GM18870 (cell line): Measurements from ENCODE around the gene PDE4D.

Source experiments
- ATAC-seq: cut with Tn5 transposase; IDR thresholded peaks from one replicate; pipeline ENCODE4 v1.9.1; 2021; ENCODE audit warnings: moderate library complexity; ENCODE audit not compliant: unreplicated experiment

PDE4D gene

DNA sequence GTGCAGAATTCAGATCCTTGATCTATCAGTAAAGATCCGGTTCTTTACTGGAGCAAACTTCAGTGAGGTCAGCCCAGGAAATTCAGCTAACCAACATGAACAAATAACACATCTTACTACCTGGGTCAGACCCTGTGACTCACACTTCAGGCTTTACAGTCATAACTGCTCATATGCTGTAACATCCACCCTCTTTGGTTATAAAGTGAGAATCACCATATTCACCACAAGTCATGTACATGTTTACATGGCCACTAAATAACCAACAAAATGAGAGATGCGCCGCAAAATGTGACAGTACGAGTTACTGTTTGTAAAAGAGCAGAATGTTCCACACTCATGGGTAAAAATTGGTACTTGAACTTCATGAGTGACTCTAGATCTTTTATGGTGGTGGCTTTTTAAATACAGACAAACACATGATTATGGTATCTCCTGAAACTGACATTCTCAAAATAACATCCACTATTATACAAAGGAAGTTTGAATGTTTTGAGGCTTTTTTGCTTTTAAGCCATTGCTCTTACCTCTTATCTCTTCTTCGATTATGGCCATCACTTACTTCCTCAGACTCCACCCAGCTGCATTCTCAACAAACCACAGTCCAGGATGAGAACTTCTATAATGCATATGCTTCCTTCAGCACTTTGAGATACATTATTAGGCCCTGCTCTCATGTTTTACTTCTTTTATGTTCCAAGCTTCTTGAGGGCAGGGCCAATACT, 794.1 kb downstream of the PDE4D start:
- ATAC-seq: peak; percentile 40

DNA sequence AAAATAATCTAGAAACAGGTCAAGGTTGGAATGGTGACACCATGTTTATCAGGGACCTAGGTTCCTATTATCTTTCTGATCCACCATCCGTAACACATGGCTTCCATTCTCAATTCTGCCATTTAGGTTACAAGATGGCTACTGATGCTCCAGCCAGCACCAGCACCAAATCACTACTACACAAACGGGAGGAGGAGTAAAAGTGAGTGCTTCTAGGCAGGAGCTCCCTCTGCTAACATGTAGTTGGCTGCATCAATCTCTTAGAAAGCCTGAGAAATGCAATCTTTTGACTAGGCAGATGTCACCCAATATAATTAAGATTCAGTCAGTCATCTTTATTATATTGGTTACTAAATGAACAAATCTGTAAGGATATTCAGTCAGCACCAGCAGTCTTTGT, 794.8 kb downstream of the PDE4D start:
- no peak for ATAC-seq

DNA sequence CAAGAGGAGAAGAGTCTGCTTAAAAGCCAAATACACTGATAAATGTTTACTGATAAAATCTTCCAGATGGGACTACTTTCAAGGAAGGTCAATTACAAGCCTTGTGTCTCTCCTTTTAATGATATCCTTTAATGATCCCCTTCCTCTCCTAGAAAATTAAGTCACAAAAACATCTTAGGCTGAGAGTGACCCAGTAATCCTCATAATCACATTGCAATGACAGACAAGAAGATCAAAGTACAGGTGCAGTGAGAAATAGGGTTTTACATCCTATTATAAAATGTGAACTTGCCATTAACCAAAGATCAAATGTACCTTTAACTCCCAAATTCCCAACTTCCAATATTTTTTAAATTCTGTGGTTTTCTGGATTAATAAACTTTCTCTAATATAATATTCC, 795.8 kb downstream of the PDE4D start:
- no peak for ATAC-seq

DNA sequence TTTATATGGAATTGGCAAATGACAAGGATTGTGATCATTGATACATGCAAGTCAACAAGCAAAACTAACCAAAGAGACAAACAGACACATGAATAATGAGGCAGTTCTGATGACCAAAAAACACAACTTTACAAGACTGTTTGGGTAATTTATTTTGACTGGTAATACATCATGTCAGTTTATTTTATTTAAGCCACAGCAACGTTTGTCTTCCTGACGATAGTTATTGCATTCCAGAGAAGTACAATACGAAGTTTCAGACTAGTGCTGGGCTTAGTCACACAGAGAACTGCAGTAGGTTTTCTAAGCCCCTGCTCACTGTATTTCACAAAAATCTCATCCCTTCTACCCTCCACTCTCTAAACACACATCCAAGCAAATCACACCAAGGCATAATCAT, 796.4 kb downstream of the PDE4D start:
- ATAC-seq: no peak

DNA sequence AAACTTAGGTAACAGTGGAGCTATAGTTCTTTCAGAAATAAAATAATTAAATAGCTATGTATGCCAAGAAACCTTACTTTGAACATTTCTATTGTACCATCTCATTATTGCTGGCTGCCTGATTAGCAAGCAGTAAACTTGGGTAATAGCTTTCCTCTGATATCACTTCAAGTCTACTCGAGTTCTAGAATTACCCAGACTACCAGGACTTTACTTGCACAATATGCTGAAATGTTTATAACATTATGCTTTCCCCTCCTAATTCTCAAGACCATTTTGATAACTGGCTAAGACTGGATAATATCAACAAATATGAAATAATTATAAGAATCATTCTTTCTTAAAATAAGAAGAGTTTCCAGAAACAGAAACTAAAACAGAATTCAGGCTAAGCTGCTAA, 798.0 kb downstream of the PDE4D start:
- no peak for ATAC-seq

DNA sequence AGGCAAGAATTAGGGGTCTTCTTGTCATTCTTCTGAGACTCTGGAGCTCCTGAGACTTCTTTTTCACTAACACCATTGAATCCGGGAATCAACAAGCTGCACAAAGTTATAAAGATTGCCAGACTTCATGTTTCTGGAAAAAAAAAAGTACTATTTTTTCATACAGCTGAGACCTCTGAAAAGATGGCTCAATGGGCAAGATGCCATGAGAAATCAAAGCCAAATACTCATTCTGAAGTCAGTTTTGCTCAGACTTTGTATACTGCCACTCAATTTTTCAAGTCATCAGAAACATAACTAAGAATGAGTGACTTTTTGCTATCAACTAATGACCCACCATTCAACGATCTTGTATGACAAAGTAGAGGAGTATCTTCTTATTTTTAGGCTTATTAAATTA, 798.7 kb downstream of the PDE4D start:
- no peak for ATAC-seq

DNA sequence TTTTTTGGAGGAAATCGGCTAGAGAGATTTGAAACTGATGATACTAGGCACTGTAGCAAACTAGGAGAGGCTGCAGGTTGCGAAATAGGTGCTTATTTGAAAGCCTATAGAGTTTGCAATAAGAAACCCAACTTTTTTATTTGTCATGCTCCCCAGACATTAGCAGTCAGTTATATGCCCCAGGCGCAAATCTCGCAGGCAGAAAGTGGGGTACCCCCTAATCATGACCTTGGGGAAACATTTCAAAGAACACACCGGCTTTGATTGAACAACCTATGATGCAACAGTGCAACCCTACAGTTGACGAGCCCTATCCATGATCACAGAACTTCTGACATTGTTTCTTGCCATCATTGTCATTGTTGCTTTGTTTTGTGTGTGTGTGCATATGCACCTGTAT, 800.2 kb downstream of the PDE4D start:
- no peak for ATAC-seq

DNA sequence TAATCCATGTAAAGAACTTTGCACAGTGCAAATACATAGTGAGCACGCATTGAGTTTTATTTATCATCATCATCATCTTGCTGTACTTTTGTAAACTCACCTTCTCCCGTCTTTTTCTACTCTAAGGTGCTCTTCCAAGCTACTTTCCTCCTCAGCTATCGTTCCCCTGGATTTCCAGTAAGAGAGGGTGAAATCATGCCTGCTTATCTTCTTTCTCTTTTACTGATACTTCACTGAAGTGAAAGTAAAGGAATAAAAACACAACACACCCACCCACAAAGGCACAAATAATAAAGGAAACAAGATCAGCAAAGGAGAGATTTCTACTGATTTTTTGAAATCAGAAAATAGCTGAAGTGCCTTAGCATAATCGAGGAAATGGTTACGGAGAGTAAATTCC, 800.8 kb downstream of the PDE4D start:
- no peak for ATAC-seq

DNA sequence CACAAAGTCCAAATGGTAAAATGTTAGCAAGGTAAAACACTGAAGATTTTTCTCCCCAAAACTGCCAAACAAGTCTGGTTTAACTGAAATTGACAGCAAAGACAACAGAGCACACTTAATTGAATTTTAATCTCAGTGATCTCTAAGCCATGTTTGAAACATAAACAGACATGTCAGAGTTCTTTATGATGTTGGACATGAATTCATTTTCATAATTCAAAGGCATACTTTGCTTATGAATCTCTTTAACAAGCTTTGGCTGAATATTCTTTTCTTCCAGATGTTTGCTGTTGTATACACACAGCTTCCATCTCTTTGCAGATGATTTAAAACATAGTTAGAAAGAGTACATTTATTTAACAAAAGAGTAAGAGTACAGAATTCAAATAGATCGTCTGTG, 801.6 kb downstream of the PDE4D start:
- no peak for ATAC-seq

DNA sequence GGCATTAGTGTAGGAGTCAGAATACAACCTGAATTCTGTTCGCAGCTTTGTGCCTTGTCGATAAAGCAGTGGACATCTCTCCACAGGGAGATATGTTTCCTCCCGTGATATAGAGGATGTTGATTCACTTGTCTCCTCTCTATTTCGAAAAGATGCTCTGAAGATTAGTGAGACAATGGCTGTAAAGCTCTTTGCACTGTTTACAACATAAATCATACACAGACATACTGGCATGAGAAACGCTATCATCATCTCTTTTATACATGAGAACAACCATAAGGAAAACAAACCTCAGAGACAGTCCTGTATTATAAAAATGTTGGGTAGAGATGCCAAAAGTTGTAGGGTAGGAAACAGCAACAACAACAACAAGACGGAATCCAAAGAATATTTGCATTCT, 803.2 kb downstream of the PDE4D start:
- ATAC-seq: no peak

DNA sequence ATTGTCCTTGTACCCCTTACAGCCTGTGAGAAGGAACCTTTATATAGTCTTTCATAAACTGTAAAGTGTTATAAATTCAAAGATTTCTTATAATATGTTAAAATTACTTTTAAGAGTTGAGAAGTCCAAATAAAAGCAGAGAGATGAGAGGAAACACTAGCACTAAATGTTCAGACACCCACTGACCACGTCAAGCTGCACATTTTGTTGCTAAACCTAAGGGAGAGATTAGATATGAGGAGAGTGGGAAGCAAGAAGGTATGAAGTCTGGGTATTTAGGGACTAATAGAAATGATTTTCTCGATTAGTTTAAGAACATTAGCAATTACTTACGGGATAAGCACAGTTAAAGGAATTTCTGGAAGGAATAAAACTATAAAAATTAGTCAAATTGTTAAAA, 803.8 kb downstream of the PDE4D start:
- ATAC-seq: no peak

DNA sequence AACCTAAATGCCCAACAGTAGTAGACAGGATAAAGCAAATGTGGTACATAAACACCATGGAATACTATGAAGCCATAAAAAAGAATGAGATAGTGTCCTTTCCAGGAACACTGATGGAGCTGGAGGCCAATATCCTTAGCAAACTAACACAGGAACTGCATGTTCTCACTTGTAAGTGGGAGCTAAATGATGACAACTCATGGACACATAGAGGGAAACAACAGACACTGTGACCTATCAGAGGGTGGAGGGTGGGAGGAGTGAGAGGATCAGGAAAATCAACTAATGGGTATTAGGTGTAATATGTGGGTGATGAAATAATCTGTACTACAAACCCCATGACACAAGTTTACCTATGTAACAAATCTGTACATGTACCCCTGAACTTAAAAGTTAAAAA, 805.0 kb downstream of the PDE4D start:
- no peak for ATAC-seq

DNA sequence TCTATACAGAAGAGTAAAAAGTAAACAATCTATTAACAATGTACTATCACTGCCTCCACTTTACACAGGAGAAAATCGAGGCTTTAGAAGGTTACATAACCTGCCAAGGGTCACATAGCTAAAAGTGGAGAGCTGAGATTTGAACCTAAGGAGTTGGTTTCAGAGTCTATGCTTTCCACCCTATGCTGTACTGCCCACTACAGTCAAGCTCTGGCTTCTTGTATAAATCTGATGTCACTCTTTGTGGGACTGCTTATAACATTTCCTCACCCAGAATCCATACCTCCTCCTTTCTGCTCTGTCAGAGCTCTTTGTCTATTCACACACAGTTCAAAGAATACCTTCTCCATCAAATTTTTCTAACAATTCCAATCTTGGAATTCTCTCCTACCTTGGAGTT, 807.5 kb downstream of the PDE4D start:
- ATAC-seq: no peak

DNA sequence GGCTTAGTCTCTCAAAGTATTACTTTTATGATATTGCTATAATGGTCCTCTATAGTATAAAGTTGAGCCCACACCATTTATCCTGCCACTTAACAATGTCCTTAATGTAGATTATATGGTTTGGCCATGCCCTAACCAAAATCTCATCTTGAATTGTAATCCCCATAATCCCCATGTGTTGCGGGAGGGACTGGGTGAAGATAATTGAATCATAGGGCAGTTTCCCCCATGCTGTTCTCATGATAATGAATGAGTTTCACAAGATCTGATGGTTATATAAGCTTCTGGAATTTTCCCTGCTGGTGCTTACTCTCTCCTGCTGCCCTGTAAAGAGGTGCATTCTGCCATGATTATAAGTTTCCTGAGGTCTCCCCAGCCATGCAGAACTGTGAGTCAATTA, 811.8 kb downstream of the PDE4D start:
- ATAC-seq: no peak

DNA sequence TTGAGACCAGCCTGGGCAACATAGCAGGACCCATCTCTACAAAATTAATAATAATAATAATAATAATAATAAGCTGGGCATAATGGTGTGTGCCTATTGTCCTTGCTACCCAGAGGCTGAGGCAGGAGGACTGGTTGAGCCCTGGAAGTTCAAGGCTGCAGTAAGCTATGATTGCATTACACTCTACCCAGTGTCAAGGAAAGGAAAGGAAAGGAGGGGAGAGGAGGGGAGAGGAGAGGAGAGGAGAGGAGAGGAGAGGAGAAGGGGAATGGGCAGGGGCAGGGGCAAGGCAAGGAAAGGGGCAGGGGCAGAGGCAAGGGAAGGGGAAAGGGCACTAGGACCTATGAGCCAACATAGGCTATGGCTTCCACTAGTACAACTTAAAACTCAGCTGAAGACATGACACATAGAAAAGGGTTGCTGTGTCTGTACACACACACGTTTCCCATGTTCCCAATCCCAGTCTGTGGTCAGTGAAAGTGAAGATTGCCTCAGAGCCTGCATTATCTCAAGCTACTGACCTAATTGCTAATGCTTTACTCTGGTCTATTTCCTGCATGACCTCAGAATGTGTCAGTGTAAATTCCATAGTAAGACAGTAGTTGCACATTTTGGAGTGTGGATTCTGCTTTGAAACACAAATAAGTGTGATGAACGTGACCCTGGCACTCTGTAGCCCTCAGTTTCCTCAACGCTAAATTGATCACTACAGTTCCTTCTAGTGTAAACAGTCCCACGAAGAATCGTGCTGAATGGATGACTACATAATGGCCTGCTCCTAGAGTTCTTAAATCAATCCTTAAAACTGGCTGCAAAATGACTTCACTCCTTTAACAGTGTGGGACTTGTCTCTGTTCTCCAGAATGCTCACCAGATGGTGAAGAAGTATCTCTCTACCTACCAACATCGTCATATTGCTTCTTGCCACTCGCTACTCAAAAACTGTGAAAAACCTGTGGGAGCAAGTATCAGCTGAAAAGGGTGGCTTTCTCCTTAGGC, 813.6 kb downstream of the PDE4D start:
- ATAC-seq: no peak

DNA sequence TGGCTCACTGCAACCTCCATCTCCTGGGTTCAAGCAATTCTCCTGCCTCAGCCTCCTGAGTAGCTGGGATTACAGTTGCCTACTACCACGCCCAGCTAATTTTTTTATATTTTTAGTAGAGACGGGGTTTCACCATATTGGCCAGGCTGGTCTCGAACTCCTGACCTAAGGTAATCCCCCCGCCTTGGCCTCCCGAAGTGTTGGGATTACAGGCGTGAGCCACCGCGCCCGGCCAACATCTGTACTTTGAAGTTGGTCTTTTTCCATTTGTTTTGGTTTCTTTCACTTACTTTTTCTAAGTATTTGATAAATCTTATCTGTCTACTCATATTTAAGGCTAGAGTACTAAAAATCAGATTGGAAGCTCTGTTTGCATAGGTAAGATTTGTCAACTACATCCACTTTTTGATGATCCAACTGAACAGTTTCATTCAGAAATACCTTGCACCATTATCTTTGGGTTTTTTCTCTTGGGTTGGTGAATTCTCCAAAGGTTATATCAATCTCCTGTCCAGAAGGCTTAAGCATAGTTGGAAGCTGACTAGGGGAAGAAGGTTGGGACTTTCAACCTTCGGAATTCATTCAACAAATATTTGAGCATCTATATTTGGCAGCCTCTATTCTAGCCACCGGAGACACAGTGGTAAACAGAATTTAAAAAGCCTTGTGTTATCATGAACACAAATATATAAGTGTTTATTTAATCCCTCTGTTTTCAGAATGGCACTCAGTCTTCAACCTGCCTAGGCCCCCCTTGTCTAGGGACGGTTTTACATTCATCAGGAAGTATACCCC, 821.6 kb downstream of the PDE4D start:
- no peak for ATAC-seq

DNA sequence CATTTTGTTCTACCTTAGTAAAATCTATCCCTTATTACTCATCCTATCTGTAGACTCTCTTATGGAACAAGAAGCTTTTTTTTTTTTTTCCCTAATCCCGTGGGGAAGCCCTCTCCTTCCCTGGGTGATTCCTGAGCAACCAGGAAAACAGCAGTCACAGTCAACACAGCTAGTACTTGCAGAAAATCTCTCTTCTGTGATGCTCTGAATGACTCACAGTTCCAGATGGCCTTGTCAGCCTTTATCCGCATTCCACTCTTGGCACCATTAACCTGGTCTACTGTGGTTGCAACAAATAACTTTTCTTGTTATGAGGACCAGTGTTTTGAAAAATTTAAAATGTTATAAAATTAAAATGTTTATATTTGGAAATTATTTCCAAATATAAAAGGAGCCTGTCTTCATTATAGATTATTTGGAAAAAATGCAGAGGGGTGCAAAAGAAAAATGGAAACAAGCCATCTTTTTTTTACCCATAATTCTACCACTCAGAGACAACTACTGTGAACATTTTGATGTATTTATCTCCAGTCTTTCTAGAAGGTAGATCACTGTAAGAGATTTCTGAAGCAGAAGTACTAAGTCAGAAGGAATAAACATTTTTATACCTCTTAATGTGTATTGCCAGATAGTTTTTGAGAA, 824.0 kb downstream of the PDE4D start:
- ATAC-seq: no peak

DNA sequence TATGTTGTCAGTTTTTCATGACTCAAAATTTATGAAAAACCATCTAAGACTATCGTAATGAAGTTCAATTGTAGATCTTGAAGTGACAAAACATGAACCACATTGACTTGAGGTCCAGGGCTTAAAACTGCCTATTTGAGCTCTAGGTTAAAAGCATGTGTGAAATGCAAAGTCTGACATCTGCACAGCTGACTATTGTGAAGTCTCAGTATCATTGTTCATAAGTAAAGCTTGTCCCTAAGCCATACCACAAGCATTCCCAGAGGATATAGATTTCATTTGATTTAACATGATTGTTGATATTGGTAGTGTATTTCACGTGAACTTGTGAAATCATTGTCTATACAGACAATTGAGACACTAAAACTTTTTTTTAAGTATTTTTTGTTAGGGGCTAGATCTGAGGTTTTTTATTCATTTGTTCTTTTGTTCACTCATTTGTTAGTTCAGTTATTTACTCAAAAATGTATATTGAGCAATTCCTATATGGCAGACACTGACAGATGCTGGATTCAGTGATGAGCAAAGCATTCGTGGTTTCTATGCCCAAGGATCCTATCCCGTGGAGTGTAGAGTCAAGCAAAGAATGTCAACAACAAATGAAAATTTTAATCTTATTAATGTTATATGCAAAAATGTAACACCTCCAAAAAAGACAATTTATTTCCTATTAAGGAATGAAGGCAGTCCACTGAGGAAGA, 825.4 kb downstream of the PDE4D start:
- no peak for ATAC-seq

DNA sequence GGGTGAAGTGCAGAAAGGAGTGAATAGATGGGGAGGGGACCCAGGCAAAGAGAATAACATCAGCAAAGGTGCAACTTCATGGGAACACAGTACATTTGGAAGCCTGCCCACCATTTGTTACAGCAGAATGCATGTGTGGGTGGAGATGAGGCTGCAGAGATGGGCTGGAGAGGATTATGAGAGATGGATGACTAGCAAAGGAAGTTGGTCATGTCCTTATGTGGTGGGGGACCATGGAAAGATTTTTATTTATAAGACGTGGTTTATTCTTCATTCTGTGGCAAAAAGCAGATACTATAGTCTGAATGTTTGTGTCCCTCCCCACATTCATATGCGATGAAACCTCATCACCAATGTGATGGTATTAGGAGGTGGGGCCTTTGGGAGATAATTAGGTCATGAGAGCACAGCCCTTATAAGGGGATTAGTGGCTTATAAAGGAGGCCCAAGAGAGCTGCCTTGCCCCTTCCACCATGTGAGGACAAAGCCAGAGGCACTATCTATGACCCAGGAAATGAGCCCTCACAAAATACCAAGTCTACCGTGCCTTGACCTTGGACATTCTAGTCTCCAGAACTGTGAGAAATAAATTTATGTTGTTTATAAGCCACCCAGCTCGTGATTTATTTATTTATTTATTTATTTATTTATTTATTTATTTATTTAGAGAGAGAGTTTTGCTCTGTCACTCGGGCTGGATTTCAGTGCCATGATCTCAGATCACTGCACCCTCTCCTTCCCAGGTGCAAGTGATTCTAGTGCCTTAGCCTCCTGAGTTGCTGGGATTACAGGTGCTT, 827.0 kb downstream of the PDE4D start:
- ATAC-seq: no peak

DNA sequence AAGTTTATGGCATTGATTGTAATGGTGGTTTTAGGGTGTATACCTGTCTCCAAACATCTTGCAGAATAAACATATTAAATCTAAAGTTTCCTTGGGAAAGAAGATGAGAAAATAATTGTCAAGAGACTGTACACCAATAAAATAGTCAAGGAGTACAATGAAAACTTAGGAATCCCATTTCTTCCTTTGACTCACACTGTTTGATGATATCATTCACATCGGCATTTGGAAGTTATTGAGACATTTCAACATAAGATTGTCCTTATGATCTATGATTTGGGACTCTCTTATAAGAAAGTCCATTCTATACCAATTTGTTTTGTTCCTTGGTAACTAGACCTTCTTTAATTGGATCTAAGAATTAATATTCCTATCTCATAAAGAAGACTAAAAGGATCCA, 828.0 kb downstream of the PDE4D start:
- no peak for ATAC-seq
